Endothelial cell of umbilical vein (primary cell): ENCODE results near the gene PLEKHG4. TPM values are rescaled to one million over a fixed set of nuclear protein-coding genes. Genes with fewer than 3 reads are reported as not detected.

Source experiments
- BruUV-seq: library from RNA; stranded (reverse); fragments of 400-500 nt; replicated peaks from 2 replicates; lab custom pipeline; 2021; lab: Mats Ljungman, UMichigan
- CTCF ChIA-PET: fragments of 300-600, 350-600 bp; sonication (Branson Sonifier 250); formaldehyde crosslinking; loops from one replicate; lab custom pipeline; 2021; ENCODE audit warnings: antibody characterized with exemption, inconsistent platforms; lab: Charles Lee
- POLR2A ChIA-PET: fragments of 300-600, 350-600 bp; sonication (Branson Sonifier 250); formaldehyde crosslinking; loops from one replicate; lab custom pipeline; 2021; ENCODE audit warnings: antibody characterized with exemption, inconsistent platforms; lab: Charles Lee
- DNase-seq: peaks from one replicate; pipeline ENCODE4 v3.0.0-alpha.2; 2011; ENCODE audit warnings: low read depth, low spot score
- FAIRE-seq: peaks from 2 replicates; lab custom pipeline; 2011; peaks lifted over from hg19 to GRCh38; lab: Jason Lieb, UNC
- H2AFZ ChIP-seq: 2 replicates; pipeline ENCODE4 v1.6.0; 2012; ENCODE audit warnings: low read depth, low read length, control low read depth, inconsistent platforms
- H3K27ac ChIP-seq: 2 replicates; pipeline ENCODE4 v1.5.1; 2011; ENCODE audit warnings: low read depth, mild to moderate bottlenecking, control low read depth, low read length, moderate library complexity; ENCODE audit not compliant: insufficient read depth
- H3K27me3 ChIP-seq, 2 experiments: 2 replicates each; pipeline versions ENCODE4 v1.6.0 to v1.6.1; 2011; ENCODE audit warnings: low read length in 2 of 2, mixed read lengths in 1 of 2; ENCODE audit not compliant: control insufficient read depth in 2 of 2, insufficient read depth in 2 of 2
- H3K36me3 ChIP-seq, 2 experiments: 2 replicates in 1 of 2; 3 replicates in 1 of 2; pipeline ENCODE4 v1.5.1; 2011; ENCODE audit warnings: low read length in 2 of 2, mild to moderate bottlenecking in 1 of 2, moderate library complexity in 1 of 2; ENCODE audit not compliant: control insufficient read depth in 2 of 2, insufficient read depth in 2 of 2; ENCODE audit errors: extremely low read depth in 1 of 2
- H3K4me1 ChIP-seq: 3 replicates; pipeline ENCODE4 v1.5.1; 2011; ENCODE audit warnings: mild to moderate bottlenecking, low read length; ENCODE audit not compliant: control insufficient read depth, insufficient read depth; ENCODE audit errors: extremely low read depth
- H3K4me2 ChIP-seq: 2 replicates; pipeline ENCODE4 v1.6.1; 2011; ENCODE audit warnings: low read length, control low read depth, mixed read lengths; ENCODE audit not compliant: insufficient read depth
- H3K4me3 ChIP-seq, 3 experiments: fragments of 200-600 bp in 1 of 3; sonication (generic), shearing (Covaris generic) in 1 of 3; replicated peaks in 1 of 3; 2 replicates each; pipeline ENCODE4 v1.5.1; 2011 to 2016; ENCODE audit warnings: control low read depth in 3 of 3, low read length in 3 of 3, mild to moderate bottlenecking in 2 of 3, inconsistent platforms in 1 of 3, low read depth in 1 of 3, moderate library complexity in 1 of 3; ENCODE audit not compliant: insufficient read depth in 1 of 3
- H3K79me2 ChIP-seq: 2 replicates; pipeline ENCODE4 v1.6.0; 2012; ENCODE audit warnings: low read length, inconsistent platforms; ENCODE audit not compliant: control insufficient read depth, insufficient read depth
- H3K9ac ChIP-seq: replicated peaks from 2 replicates; pipeline ENCODE3; 2011; ENCODE audit warnings: low read length, control low read depth; ENCODE audit not compliant: insufficient read depth; ENCODE audit errors: extremely low read depth
- H3K9me1 ChIP-seq: replicated peaks from 3 replicates; pipeline ENCODE4 v1.6.0; 2011; ENCODE audit warnings: mild to moderate bottlenecking, low read length; ENCODE audit not compliant: control insufficient read depth, insufficient read depth; ENCODE audit errors: extremely low read depth
- H3K9me3 ChIP-seq: replicated peaks from 2 replicates; pipeline ENCODE4 v1.5.1; 2012; ENCODE audit warnings: low read length, inconsistent platforms; ENCODE audit not compliant: control insufficient read depth, insufficient read depth
- H4K20me1 ChIP-seq: replicated peaks from 2 replicates; pipeline ENCODE3; 2011; ENCODE audit warnings: mild to moderate bottlenecking, low read length; ENCODE audit not compliant: control insufficient read depth, insufficient read depth; ENCODE audit errors: extremely low read depth
- EZH2 ChIP-seq: IDR thresholded peaks from 2 replicates; pipeline ENCODE4 v1.6.1; 2012; ENCODE audit warnings: borderline replicate concordance, low read depth, mild to moderate bottlenecking, moderate library complexity, low read length, inconsistent platforms; ENCODE audit not compliant: severe bottlenecking
- FOS ChIP-seq: IDR thresholded peaks from 2 replicates; pipeline ENCODE4 v1.6.1; 2011; ENCODE audit warnings: mild to moderate bottlenecking, low read length, moderate library complexity, borderline replicate concordance; ENCODE audit not compliant: insufficient read depth
- GATA2 ChIP-seq: IDR thresholded peaks from 2 replicates; pipeline ENCODE4 v1.7.0; 2011; ENCODE audit warnings: low read depth, mild to moderate bottlenecking, moderate library complexity, mixed read lengths, low read length; ENCODE audit not compliant: insufficient read length, insufficient read depth
- JUN ChIP-seq: IDR thresholded peaks from 2 replicates; pipeline ENCODE4 v1.6.1; 2011; ENCODE audit warnings: borderline replicate concordance, low read depth; ENCODE audit not compliant: insufficient read length, insufficient read depth
- MYC ChIP-seq: IDR thresholded peaks from one replicate; pipeline ENCODE4 v1.6.1; 2011; ENCODE audit warnings: mild to moderate bottlenecking, low read depth, low read length
- POLR2A ChIP-seq: IDR thresholded peaks from 2 replicates; pipeline ENCODE4 v1.6.1; 2012; ENCODE audit warnings: low read depth, mild to moderate bottlenecking, control low read depth, low read length
- POLR2AphosphoS5 ChIP-seq: IDR thresholded peaks from 2 replicates; pipeline ENCODE4 v1.6.1; 2012; ENCODE audit warnings: low read depth, mild to moderate bottlenecking, control low read depth, low read length, moderate library complexity; ENCODE audit not compliant: insufficient read depth
- dilution Hi-C: fragments of 300-500 bp; cut with MboI; formaldehyde crosslinking; loops from one replicate; pipeline ENCODE4 v1.15.0; 2019; ENCODE audit warnings: low sequenced_read_pairs; ENCODE audit not compliant: extremely low pct_ligation_motif_present
- intact Hi-C: fragments of 100-400 bp; cut with micrococcal nuclease; formaldehyde crosslinking; loops from one replicate; pipeline ENCODE4 v1.10.0; 2022
- polyA plus RNA-seq, 4 experiments: library from polyadenylated mRNA; depleted of rRNA in 3 of 4; stranded (reverse) in 3 of 4; unstranded in 1 of 4; fragments of >200 nt; gene quantifications; 2 replicates each; pipeline versions ENCODE4 v1.2.1 to v1.2.3, GENCODE V29; 2011 to 2012; ENCODE audit warnings: missing spikeins in 1 of 4
- total RNA-seq: library from RNA; stranded (reverse); gene quantifications from 2 replicates; pipeline ENCODE4 v1.2.3, GENCODE V29; 2021
- TF ChIP-seq, protein P1 (sequence below): IDR thresholded peaks from 2 replicates; pipeline ENCODE4 v1.6.1; 2011; ENCODE audit not compliant: insufficient read depth, insufficient read length
- TF ChIP-seq, protein P2 (sequence below), 2 donors: IDR thresholded peaks; 1 replicate in 1 of 2; 2 replicates in 1 of 2; pipeline ENCODE4 v1.5.1; 2011; ENCODE audit warnings: low read length in 2 of 2, mild to moderate bottlenecking in 2 of 2, moderate library complexity in 2 of 2, control low read depth in 1 of 2, inconsistent platforms in 1 of 2, low read depth in 1 of 2; ENCODE audit not compliant: insufficient read depth in 1 of 2; ENCODE audit errors: extremely low read depth in 1 of 2

PLEKHG4 gene
- total and polyA plus RNA-seq, 2 donors (not counting 3 experiments of a cell fraction or from before 2014, with no cell fraction given), result 26.6 to 34.8 TPM

DNA sequence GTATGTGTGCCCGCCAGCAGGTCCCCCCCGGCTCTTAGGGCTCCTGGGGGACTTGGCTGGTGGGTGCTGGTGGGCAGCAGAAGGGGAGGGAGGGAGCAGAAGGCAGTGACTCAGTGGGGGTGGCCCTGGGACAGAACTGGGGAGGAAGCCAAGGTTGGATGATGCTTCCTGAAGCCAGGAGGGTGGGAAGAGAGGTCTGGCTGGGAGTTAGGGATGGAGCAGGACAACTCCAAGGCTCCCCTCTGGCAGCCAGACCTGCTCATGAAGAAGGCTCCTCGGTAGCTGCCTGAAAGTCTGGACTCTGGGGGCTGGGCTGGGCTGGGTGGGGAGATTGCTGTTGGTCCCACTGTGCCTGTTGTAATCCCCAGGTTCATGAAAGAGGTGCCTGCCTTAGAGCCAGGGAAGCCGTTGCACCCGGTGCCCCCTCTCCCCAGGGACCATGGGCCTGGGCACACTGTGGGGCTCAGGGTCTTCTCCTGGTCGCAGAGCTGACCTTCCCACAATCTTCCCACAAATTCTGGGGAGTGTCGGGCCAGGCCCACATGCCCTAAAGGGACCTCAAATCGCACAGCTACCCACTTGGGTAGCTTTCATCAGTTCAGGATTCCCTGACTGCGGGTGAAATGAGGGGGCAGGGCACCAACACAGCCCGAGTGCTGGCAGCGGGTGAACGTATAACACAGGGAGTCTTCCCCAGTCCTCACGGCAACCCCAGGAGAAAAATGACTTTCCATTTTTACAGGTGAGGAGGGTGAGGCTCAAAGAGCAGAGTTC, 1.1 kb upstream of the PLEKHG4 start:
- Histone ChIP-seq H2AFZ (no peak overlapping the region), H3K27me3 (no peaks in the 10 kb centered on the region), H3K4me3 (peak overlapping the region; percentile 16 to 60 (median 51)), H3K9me3 (no peaks in the 10 kb centered on the region), H3K9me1 (no peaks in the 10 kb centered on the region), H3K79me2 (peaks cover 9% of the 10 kb centered on the region), H3K36me3 (peaks cover 0 to 3% of the 10 kb centered on the region in 2 experiments), H3K27ac (peak overlapping the region; percentile 78), H3K4me1 (peaks cover 21% of the 10 kb centered on the region), H3K9ac (peak overlapping the region; percentile 71), H4K20me1 (no peaks in the 10 kb centered on the region), H3K4me2 (peak overlapping the region; percentile 59)
- dilution Hi-C loops (no loop called here), intact Hi-C loops (loop anchor here (1.0 to 5.0 kb wide), 3 partner anchors 10 to 189 kb away; no protein-coding TSS in a partner anchor)
- CTCF ChIA-PET, result interaction anchor here (0.8 to 3.5 kb wide), 16 partner anchors 8 to 153 kb away, joined by 3 to 35 read pairs (median 4); partner anchors contain the start of genes FHOD1, HSD11B2, KCTD19 and LRRC36
- BruUV-seq, result TSS peak; percentile 61
- POLR2A ChIA-PET, result interaction anchor here (0.5 to 1.3 kb wide), 4 partner anchors 12 to 145 kb away, joined by 3 to 7 read pairs (median 4); partner anchors contain the start of gene FHOD1
- DNase-seq (peak; percentile 69), FAIRE-seq (peak; percentile 92)
- TF ChIP-seq, protein P1, sequence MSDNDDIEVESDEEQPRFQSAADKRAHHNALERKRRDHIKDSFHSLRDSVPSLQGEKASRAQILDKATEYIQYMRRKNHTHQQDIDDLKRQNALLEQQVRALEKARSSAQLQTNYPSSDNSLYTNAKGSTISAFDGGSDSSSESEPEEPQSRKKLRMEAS, result no peak
- TF ChIP-seq POLR2AphosphoS5, result peak; percentile 67
- TF ChIP-seq FOS, result peak; percentile 51
- TF ChIP-seq GATA2, result no peak
- TF ChIP-seq JUN, result no peak
- no peak for TF ChIP-seq EZH2
- TF ChIP-seq, protein P2, sequence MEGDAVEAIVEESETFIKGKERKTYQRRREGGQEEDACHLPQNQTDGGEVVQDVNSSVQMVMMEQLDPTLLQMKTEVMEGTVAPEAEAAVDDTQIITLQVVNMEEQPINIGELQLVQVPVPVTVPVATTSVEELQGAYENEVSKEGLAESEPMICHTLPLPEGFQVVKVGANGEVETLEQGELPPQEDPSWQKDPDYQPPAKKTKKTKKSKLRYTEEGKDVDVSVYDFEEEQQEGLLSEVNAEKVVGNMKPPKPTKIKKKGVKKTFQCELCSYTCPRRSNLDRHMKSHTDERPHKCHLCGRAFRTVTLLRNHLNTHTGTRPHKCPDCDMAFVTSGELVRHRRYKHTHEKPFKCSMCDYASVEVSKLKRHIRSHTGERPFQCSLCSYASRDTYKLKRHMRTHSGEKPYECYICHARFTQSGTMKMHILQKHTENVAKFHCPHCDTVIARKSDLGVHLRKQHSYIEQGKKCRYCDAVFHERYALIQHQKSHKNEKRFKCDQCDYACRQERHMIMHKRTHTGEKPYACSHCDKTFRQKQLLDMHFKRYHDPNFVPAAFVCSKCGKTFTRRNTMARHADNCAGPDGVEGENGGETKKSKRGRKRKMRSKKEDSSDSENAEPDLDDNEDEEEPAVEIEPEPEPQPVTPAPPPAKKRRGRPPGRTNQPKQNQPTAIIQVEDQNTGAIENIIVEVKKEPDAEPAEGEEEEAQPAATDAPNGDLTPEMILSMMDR (IDR thresholded peaks at IDR 0.05; ENCODE audit: extremely low read depth in 1 of 2, insufficient read depth in 1 of 2, low read depth in 1 of 2, low read length in 2 of 2), result no peak
- peak; percentile 54 for TF ChIP-seq POLR2A
- TF ChIP-seq MYC, result no peak
